Measurements from ENCODE around the gene SLC35F1.

SLC35F1 gene

GRCh38 chr6:118203545-118203944 lies 296.5 kb downstream of the SLC35F1 start:
- DNase-seq = no peak

DNA sequence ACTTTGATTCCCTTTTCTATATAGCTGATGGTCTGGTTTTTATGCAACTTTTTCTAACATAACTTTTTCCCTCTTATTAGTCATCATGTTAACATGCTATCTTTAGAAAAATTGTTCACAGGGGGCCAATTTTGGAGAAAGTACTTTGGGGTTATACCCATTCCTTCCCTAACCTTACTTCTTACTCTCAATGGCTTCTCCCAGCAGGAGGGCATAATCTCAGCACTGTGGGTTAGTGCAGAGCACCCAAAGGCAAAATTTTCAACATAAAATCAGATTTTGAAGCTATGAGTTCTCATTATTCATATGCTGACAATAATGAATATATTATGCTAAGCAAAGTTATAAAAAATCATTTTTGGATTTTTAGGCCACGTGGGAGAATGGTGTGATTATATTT lies 299.2 kb downstream of the SLC35F1 start:
- DNase-seq = no peak

GRCh38 chr6:118207947-118208346 lies 300.9 kb downstream of the SLC35F1 start:
- DNase-seq = no peak

DNA sequence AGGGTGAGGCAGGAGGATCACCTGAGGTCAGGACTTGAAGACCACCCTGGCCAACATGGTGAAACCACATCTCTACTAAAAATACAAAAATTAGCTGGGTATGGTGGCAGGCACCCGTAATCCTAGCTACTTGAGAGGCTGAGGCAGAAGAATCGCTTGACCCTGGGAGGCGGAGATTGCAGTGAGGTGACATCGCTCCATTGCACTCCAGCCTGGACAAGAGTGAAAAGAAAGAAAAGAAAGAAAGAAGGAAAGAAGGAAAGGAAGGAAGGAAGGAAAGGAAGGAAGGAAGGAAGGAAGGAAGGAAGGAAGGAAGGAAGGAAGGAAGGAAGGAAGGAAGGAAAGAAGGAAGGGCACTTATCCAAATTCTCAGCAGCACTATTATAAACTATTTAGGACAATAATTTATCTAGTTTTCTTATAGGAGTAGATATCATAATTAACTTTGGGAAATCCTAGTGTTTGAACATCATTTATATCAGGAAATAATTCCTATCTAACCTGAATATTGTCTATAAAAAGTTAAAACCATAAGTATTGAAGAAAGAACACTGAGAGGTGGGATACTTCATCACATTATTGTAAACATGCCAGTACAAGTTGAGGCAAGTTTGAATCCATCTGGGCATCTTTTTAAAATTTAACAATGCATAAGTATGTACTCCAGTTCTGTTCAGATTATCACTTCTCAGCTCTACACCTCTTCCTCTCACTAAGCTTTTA lies 305.5 kb downstream of the SLC35F1 start:
- no peak for DNase-seq

DNA sequence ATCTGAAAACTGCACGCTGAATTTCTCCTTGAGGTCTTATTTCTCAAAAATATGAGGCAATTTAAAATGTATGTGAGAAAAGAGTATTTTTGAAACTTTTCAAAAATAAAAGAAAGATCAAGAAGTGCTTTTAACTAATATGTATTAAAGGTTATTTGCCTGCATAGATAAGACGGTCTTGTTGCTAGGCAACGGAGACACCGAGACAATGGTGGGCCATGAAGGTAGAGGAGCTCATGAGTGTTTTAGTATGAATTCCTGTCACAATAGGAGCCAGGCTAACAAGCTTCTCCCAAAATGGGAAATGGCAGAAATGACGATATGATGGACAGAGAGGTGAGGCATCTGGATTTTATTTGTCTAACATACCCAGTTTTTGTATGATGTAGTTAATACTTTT lies 308.2 kb downstream of the SLC35F1 start:
- DNase-seq = no peak

- DNase-seq = no peak
Observed at GRCh38 chr6:118216751-118217150, 309.7 kb downstream of the SLC35F1 start.

GRCh38 chr6:118218156-118218555 lies 311.1 kb downstream of the SLC35F1 start:
- no peak for DNase-seq

GRCh38 chr6:118220429-118221128 lies 313.5 kb downstream of the SLC35F1 start:
- DNase-seq = no peak

DNA sequence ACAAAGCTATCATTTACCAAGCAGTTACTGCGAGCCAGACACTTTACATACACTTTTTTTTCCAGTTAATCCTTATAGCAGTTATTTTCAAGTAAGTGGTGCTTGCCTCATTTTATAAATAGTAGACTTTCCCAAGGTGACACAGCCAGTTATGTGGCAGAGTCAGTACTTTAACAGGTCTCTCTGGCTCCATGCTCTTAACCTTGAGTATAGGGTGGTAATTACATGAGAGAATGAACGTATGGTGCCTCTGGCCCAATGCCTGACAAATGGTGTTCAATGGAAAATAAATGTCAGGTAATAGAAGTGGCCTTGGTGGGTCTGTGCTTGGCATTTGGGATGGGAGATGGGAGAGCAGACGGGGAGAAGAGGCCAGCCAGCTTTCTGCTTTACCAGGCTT lies 316.3 kb downstream of the SLC35F1 start:
- no peak for DNase-seq

- DNase-seq = no peak
Observed at GRCh38 chr6:118228886-118229285, 321.8 kb downstream of the SLC35F1 start.

DNA sequence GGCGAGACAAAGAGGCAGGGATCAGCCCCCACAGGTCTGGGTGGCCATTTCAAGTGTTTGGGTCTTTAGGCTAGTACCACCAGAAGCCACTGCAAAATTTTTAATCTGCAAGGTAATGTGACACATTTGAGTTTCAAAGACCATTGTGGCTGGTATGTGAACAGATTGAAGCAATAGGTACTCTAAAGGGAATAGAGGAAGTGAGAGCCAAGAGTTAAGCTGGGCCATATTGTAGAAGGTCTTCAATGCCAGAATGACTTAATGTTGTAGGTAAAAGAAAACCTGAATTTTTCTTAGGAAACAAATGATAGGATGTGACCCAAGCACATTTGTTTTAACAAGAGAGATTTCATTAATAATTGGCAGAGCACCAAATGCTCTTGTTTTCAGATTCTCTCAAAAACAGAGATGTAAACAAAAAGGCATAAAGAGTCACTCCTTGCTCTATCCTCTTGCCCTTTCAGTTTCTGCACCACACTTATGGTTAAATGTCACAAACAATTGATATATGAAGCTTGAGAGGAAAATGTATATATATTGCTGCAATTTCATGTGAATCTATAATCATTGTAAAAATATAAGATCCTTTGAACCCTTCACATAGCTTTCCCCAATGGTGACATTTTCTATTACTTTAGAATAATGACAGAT lies 333.9 kb downstream of the SLC35F1 start:
- DNase-seq = no peak

GRCh38 chr6:118246406-118246805 lies 339.3 kb downstream of the SLC35F1 start:
- no peak for DNase-seq

DNA sequence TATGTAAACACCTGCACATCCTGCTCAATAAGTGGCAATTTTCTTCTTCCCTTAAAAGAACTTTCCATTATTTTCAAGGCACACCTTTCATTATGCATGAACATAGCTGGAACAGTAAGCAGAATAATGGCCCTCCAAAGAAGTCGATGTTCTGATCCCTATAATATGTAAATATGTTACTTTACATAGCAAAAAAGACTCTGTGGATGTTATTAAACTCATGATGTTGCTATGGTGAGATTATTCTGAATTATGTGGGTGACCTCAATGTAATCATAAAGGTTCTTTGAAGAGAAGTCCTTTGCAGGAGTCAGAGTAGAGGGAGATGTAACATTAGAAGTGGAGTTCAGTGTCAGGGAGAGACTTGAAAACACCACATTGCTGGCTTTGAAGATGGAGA lies 341.1 kb downstream of the SLC35F1 start:
- no peak for DNase-seq

GRCh38 chr6:118249680-118250079 lies 342.6 kb downstream of the SLC35F1 start:
- DNase-seq = no peak

- no peak for DNase-seq
Observed at GRCh38 chr6:118252474-118252873, 345.4 kb downstream of the SLC35F1 start.

DNA sequence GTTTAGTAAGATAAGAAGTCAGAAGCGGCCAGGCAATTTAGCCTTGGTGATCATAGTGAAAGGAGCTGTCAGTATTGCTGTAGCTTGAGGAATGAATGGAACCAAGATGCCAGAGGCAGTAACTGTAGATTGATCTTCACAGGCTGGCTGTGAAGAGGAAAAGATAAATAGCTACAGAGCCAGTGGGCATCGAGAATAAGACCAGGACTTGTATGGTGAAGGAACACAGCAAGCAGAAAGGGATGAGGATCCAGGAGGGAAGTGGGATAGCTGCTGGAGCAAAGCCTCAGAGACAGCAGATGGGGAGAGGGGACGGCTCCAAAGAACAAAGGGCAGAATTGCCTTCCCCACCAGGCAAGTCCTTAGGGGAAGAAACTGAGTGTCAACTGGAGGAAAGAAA lies 346.7 kb downstream of the SLC35F1 start:
- no peak for DNase-seq

- no peak for DNase-seq
Observed at GRCh38 chr6:118260833-118261232, 353.8 kb downstream of the SLC35F1 start.

GRCh38 chr6:118263921-118264486 lies 356.9 kb downstream of the SLC35F1 start:
- no peak for DNase-seq

DNA sequence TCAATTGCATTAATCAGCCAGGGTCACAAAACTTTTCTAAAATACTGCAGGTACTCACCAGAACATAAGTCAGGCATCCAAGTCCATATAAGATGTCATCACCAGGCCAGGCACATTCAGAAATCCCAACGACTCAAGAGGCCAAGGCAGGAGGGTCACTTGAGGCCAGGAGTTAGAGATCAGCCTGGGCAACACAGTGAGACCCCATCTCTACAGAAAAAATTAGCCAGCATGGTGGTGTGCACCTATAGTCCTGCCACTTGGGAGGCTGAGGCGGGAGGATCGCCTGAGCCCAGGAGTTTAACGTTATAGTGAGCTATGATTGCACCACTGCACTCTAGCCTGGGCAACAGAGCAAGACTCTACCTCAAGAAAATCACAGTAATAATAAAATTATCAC lies 362.6 kb downstream of the SLC35F1 start:
- DNase-seq = no peak

- no peak for DNase-seq
Observed at GRCh38 chr6:118277631-118278030, 370.6 kb downstream of the SLC35F1 start.

- DNase-seq = no peak
Observed at GRCh38 chr6:118280210-118280609, 373.1 kb downstream of the SLC35F1 start.

- no peak for DNase-seq
Observed at GRCh38 chr6:118281291-118281690, 374.2 kb downstream of the SLC35F1 start.

DNA sequence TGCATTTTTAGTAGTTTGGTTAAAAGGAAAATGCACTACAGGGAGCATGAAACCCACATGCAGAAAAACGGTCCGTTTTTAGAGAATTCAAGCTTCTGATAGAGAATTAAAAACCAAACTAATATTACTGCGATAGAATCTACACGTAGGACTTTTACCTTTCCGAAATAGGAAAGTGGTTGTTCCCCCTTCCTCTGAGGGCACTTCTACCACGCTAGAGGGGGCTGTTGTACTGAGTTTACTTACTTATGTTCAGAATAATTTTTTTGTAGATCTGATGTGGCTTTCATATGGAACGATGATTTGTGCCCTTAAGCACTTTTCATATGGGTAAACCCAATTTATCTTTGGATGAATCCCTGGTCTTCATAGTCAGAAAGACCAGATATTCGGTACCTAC lies 376.7 kb downstream of the SLC35F1 start:
- no peak for DNase-seq
